Left ventricle myocardium superior (tissue), 1 donor: ENCODE results near the gene PCDHAC2. TPM values are rescaled to one million over a fixed set of nuclear protein-coding genes. Genes with fewer than 3 reads are reported as not detected.
A peak's percentile ranks its signal among the peaks of the same experiment; 100 is the strongest.

Experiments
- ATAC-seq: fragments of 200-7000 bp; cut with Tn5 transposase; one replicate; pipeline ENCODE4 v1.9.1; 2020; ENCODE audit warnings: mild to moderate bottlenecking, moderate library complexity
- DNase-seq: peaks from one replicate; pipeline ENCODE4 v3.0.0-alpha.2; 2020
- intact Hi-C: fragments of 100-400 bp; cut with micrococcal nuclease; formaldehyde crosslinking; loops from one replicate; pipeline ENCODE4 v1.11.0; 2022
- long read RNA-seq: library from polyadenylated mRNA; unstranded; transcript quantifications from one replicate; pipeline ENCODE4 v2.0.0, GENCODE V29; 2021
- total RNA-seq: library from RNA; stranded (reverse); fragmentation: NEBNext Ultra II Directional; extraction: Animal tissue kit (Norgen Biotek cat#: 25700); gene quantifications from one replicate; pipeline ENCODE4 v1.2.1, GENCODE V29; 2021
- donor health status: DM: no; HTN: yes; CAD: no; lungs with severe emphysema.

PCDHAC2 gene
- 0.10 TPM for total RNA-seq
- long read RNA-seq = 0 reads

DNA sequence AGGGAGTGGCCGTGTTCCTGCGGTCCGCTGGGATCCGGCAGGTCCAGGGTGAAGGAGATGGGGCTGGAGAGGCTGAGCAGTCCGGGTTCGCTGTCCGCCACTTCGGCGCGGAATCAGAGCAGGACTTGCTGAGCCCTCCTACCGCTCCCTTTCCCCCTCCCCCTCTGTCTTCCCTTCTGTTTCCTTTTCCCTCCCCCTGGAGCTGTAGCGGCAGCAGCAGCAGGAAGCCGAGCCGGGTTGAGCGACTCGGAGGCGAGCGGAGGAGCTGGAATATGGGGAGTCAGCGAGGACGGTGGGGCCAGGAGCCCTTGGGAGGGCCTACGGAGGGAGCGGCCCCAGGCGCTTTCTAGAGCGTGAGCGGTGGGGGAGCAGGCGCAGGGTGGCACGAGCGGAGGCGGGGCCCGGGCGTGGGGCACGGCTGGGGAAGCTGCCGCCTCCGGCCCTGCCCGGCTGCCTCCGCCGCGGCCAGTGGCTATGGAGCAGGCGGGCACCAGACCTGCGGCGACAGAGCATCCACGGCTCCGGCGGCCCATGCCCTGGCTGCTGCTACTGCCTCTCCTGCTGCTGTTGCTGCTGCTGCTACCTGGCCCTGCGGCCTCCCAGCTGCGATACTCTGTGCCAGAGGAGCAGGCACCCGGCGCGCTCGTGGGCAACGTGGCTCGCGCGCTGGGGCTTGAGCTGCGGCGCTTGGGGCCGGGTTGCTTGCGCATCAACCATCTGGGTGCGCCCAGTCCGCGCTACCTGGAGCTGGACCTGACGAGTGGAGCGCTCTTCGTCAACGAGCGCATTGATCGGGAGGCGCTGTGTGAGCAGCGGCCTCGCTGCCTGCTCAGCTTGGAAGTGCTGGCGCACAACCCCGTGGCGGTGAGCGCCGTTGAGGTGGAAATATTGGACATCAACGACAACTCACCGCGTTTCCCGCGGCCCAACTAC, at the start of gene PCDHAC2:
PCDHAC2 (plus strand) TSS at position 184 of the 933 bp plus-strand sequence; CDS start at position 475, 291 bp downstream.
- intact Hi-C loops = no loop called here

GRCh38 chr5:140923601-140924000, 42.7 kb upstream of the PCDHAC2 start:
- DNase-seq (no peak), ATAC-seq (no peak)
- intact Hi-C loops = no loop called here

More for the DNA sequence above, at the start of gene PCDHAC2:
- ATAC-seq (peak; percentile 84), DNase-seq (peak; percentile 42)

GRCh38 chr5:140925806-140926442, 40.4 kb upstream of the PCDHAC2 start, which contains the start of gene PCDHAC1:
Gene PCDHAC1 (plus strand): TSS chr5:140926299. CDS start chr5:140926893, 594 bp downstream.
- ATAC-seq = peak; percentile 67
- DNase-seq = peak; percentile 28

DNA sequence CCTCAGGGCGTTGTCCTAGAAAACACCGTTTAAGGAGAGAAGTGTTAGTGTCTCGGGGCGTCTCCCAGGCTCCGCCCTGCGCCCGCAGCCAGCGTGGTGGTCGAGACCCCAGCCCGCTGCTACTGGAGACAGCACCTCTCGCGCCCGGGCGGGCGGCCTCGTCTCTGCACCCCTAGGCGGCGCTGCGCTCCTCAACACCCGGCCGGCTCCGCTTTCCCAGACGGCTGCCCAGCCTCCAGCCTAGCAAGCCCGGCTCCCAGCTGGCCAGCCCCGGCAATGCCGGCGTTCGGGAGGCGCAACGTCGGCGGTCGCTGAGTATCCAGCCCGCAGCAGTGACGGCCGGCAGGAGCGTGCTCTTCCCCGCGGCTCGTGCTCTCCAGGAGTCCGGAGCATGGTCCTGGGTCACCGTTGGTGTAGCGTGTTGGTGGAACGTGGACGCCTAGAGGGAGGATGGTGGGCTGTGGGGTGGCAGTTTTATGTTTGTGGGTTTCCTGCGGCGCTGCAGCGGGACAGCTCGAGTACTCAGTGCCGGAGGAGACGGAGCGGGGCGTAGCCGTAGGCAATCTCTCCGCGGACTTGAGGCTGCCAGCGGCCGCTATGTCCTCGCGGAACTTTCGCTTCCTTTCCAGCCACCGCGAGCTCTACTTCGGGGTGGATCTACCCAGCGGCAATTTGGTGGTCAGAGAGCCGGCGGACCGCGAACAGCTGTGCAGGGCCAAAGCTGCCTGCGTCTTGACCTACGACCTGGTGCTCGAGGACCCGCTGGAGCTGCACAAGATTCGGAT, 39.6 kb upstream of the PCDHAC2 start:
- DNase-seq (peak; percentile 80), ATAC-seq (peak; percentile 94)
- intact Hi-C loops = no loop called here

More at GRCh38 chr5:140925806-140926442, 40.4 kb upstream of the PCDHAC2 start, which contains the start of gene PCDHAC1:
- intact Hi-C loops = no loop called here

DNA sequence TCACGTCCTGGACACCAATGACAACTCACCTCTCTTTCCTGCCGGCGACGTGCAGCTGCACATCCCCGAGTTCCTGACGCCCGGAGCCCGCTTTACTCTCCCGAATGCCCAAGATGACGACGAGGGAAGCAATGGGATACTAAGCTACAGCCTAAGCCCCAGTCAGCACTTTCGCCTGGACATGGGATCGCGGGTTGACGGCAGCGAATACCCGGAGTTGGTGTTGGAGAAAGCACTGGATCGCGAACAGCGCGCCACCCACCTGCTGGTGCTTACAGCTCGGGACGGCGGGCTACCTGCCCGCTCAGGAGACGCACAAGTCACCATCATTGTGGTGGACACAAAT, 39.1 kb upstream of the PCDHAC2 start:
- DNase-seq = no peak
- ATAC-seq = no peak
- intact Hi-C loops = no loop called here

GRCh38 chr5:140934964-140935606, 31.2 kb upstream of the PCDHAC2 start:
- no peak for ATAC-seq
- no peak for DNase-seq
- intact Hi-C loops = no loop called here

- intact Hi-C loops = no loop called here
- no peak for DNase-seq
- ATAC-seq = no peak
These were observed 19.7 kb upstream of the PCDHAC2 start for GRCh38 chr5:140946578-140946977.

DNA sequence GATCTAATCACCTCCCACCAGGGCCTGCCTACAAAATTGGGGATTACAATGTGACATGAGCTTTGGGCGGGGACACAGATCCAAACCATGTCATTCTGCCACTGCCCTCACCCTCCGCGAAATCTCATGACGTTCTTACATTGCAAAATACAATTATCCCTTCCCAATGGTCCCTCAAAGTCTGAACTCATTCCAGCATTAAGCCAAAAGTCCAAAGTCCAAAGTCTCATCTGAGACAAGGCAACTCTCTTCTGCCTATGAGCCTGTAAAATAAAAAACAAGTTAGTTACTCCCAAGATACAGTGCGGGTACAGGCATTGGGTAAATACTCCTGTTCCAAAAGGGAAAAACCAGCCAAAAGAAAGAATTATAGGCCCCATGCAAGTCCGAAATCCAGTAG, 14.6 kb upstream of the PCDHAC2 start:
- intact Hi-C loops = no loop called here
- no peak for ATAC-seq
- DNase-seq = no peak

DNA sequence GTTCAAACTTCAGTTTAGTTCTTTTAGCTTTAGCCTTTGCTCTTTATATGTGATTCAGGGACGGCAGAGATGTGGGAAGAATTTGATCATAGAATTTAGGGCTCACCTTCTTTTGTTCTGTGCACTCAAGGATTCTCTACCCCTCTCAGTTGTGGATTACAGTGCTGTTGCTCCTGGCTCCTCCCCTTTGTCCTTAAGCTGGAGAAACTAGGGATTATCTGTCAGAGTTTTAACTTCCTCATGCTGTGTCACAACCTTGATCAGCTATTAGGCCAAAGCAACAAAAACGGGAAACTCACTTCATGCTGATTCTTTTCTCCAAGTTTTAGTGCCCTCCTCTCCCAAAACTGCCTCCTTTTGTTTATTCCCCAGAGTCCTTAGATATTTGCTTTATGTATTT, 13.0 kb upstream of the PCDHAC2 start:
- DNase-seq = no peak
- intact Hi-C loops = no loop called here
- ATAC-seq = no peak

DNA sequence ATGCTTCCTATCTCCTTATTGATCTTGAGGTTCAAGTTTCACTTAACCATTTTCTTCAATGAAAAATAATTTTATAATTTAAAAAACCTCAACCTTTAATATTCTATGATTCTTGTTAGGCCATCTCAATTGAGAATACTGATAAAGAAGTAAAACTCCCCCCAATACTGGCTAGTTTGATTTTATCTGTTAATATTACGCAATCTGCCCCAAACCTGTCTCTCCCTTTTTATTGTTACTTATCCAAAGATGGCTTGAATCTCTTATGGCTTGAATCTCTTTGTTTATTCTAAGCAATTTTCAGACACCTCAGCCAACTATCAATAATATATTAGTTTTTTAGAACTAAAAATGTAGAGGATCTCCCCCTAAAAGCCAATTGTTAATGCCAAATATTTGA, 4.1 kb upstream of the PCDHAC2 start:
- ATAC-seq (no peak), DNase-seq (no peak)
- intact Hi-C loops = no loop called here

DNA sequence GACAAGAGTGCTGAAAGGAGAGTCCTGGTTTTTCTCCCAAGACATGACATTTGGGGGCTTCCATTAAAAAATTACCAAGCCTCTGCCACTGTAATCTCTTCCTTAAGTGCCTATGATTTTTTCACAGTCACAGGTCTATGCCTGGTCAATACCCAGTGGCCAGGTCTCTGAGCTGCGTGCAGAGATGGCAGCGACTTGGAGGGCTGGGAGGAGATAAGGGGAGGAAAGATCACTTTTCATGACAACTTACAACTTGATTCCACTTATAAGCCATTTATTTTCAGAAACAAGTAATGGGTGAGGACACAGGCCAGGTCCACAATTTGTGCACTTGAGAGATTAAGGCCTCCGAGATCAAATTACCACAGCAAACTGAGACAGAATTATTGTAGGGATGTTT, 1.9 kb upstream of the PCDHAC2 start:
- intact Hi-C loops = no loop called here
- DNase-seq = no peak
- no peak for ATAC-seq

GRCh38 chr5:140965905-140966292, 377 bp upstream of the PCDHAC2 start:
- intact Hi-C loops = no loop called here
- ATAC-seq = no peak
- no peak for DNase-seq

DNA sequence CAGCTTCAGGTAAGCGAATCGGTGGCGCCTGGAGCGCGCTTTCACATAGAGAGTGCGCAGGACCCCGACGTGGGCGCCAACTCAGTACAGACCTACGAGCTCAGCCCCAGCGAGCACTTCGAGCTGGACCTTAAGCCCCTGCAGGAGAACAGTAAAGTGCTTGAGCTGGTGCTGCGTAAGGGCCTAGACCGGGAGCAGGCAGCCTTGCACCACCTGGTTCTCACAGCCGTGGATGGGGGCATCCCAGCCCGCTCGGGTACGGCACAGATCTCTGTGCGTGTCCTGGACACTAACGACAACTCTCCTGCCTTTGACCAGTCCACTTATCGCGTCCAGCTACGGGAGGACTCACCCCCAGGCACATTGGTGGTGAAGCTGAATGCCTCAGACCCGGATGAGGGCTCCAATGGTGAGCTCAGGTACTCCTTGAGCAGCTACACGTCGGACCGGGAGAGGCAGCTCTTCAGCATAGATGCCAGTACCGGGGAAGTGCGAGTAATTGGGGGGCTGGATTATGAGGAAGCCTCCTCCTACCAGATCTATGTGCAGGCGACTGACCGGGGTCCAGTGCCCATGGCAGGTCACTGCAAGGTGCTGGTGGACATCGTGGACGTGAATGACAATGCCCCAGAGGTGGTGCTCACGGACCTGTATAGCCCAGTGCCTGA, 1.1 kb downstream of the PCDHAC2 start:
- ATAC-seq (no peak), DNase-seq (no peak)
- intact Hi-C loops = no loop called here

DNA sequence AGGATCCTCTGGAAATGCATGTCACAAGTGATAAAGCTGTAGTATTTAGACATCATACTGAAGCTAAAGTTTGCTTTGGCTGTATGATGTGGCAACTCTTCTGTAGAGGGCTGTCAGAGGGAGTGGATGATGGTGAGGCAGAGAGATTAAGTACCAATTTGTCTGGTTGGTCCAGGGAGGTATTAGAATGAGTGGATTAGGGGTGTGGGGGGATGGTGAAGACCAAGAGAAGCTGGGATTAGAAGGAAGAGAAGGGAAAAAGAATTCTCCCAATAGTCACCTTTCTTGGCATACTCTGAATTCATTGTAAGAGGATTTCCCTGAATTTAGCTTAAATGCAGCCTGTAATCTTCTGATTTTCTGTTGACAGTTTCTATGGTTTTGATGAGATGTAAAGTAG, 3.6 kb downstream of the PCDHAC2 start:
- intact Hi-C loops = no loop called here
- DNase-seq = no peak
- ATAC-seq = no peak

DNA sequence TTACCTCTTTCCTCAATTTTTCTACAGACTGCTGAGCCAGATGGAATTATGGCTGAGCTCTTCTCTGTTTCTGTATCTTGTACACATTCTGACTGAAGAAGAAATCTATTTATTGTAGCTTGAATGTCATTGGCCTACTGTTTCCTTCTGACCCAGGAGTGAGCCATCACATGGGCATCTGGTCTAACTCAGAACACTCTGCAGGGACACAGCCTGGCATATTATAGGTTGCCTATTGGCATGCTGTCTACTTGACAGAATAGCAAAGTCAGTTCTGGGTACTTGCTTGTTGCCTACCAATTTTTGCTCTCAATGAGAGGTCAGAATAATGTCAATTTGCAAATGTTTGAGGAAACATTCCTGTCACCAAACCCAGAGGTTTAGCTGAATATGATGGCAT, 7.3 kb downstream of the PCDHAC2 start:
- ATAC-seq (no peak), DNase-seq (no peak)
- intact Hi-C loops = no loop called here

DNA sequence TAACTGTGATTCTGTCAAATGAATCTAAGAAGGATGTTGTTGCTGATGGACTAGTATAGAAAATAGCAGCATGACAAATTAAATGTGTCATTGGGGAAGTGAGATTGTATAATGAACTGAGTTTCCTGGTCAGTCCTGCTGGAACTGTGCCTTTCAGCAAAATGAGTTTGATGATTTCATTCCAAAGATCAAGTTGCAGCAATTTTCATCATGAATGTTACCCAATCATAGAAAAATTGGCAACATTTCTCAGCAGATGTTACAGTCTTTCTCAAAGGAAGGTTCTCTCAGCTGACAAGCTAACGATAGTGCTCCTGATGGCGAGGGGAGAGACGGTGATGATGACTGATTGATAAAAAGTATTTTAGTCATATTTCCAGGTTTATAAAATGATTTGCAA, 10.7 kb downstream of the PCDHAC2 start:
- intact Hi-C loops = no loop called here
- peak; percentile 31 for ATAC-seq
- DNase-seq = no peak

DNA sequence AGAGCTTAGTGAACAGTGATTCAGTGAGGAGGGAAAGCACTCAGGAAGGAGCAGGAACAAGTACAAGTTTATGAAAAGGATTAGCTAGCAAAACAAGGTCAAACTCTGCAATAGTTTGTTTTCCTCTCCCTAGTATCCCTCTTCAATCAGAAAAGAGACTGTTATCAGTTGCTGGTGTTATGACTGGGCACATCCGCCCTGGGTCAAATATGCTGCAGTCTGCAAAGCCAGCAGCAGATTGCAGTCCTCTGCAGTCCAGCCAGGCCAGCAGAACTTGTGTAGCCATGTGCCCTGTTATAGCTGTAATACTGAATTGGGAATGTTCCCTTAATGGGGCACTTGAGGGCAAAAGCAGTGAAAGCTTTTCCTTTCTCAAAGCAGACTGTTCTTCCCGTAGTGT, 12.0 kb downstream of the PCDHAC2 start:
- intact Hi-C loops = no loop called here
- no peak for DNase-seq
- ATAC-seq = no peak

DNA sequence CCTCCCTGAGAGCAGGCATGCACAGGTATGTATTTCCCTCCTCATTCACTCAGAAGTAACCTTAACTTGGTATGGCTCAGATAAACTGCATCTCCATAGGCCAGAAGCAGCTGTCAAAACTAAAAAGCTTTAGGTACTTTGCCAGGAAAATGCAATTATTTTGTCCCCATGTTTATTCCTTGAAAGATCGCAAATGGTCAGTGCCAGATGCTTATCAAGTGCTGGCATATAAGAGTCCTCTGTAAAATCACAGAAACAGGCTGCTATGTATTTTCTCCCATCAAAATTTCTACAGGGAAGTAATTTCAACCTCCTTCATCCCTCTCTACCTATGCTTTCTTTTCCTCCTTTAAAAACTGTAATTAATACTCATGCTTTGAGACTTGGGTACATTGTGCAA, 12.7 kb downstream of the PCDHAC2 start:
- intact Hi-C loops = no loop called here

More for the DNA sequence above, 12.7 kb downstream of the PCDHAC2 start:
- DNase-seq = no peak
- no peak for ATAC-seq
